Liver (tissue), 9 donors: ENCODE measurements around the gene XYLT1. TPM values are rescaled to one million over a fixed set of nuclear protein-coding genes. Genes with fewer than 3 reads are reported as not detected.

Experiments
- DNase-seq: peaks from one replicate; pipeline ENCODE4 v3.0.0-alpha.2; 2017; ENCODE audit warnings: low spot score
- H3K27ac ChIP-seq, 2 donors: one replicate each; pipeline ENCODE4 v1.7.0; 2013; ENCODE audit warnings: inconsistent platforms in 2 of 2, low read length in 2 of 2, control low read depth in 1 of 2, low read depth in 1 of 2, mild to moderate bottlenecking in 1 of 2
- H3K27me3 ChIP-seq, 4 donors: one replicate each; pipeline versions ENCODE4 v1.6.1 to v1.7.0; 2013; ENCODE audit warnings: low read length in 3 of 4, inconsistent platforms in 1 of 4, mild to moderate bottlenecking in 1 of 4, moderate library complexity in 1 of 4; ENCODE audit not compliant: control insufficient read depth in 4 of 4, insufficient read depth in 4 of 4
- H3K36me3 ChIP-seq, 4 donors: one replicate each; pipeline versions ENCODE4 v1.6.1 to v1.7.0; 2013; ENCODE audit warnings: low read length in 3 of 4, mild to moderate bottlenecking in 3 of 4, low read depth in 1 of 4, moderate library complexity in 1 of 4; ENCODE audit not compliant: control insufficient read depth in 4 of 4, insufficient read depth in 3 of 4
- H3K4me1 ChIP-seq, 4 donors: one replicate each; pipeline versions ENCODE4 v1.6.1 to v1.7.0; 2013; ENCODE audit warnings: low read length in 3 of 4, mild to moderate bottlenecking in 3 of 4, moderate library complexity in 1 of 4; ENCODE audit not compliant: control insufficient read depth in 4 of 4, insufficient read depth in 4 of 4
- H3K4me3 ChIP-seq, 3 donors: one replicate each; pipeline versions ENCODE4 v1.6.1 to v1.7.0; 2013; ENCODE audit warnings: low read length in 3 of 3, control low read depth in 1 of 3, low read depth in 1 of 3, mild to moderate bottlenecking in 1 of 3
- H3K9ac ChIP-seq, 2 donors: one replicate each; pipeline ENCODE4 v1.7.0; 2013; ENCODE audit warnings: low read length in 2 of 2, mild to moderate bottlenecking in 2 of 2, moderate library complexity in 2 of 2, control low read depth in 1 of 2, low read depth in 1 of 2
- H3K9me3 ChIP-seq, 4 donors: one replicate each; pipeline versions ENCODE4 v1.6.1 to v1.7.0; 2013; ENCODE audit warnings: low read length in 3 of 4; ENCODE audit not compliant: control insufficient read depth in 4 of 4
- CTCF ChIP-seq: fragments of 150-350 bp; IDR thresholded peaks from 2 replicates; pipeline ENCODE4 v1.5.1; 2017; ENCODE audit warnings: improper control_type of control experiment, low read depth, low read length; ENCODE audit not compliant: missing input control
- EGR1 ChIP-seq, 2 donors: IDR thresholded peaks; 2 replicates each; pipeline ENCODE4 v1.6.1; 2016 to 2018; ENCODE audit warnings: antibody characterized with exemption in 2 of 2, low read depth in 2 of 2
- FOXA1 ChIP-seq: IDR thresholded peaks from 2 replicates; pipeline ENCODE4 v1.6.1; 2016; ENCODE audit warnings: antibody characterized with exemption
- FOXA2 ChIP-seq: IDR thresholded peaks from 2 replicates; pipeline ENCODE4 v1.6.1; 2016; ENCODE audit warnings: antibody characterized with exemption
- GABPA ChIP-seq, 2 donors: IDR thresholded peaks in 1 of 2; conservative IDR thresholded peaks in 1 of 2; 2 replicates each; pipeline ENCODE4 v1.6.1; 2016; ENCODE audit warnings: antibody characterized with exemption in 2 of 2, mild to moderate bottlenecking in 1 of 2, moderate library complexity in 1 of 2
- HNF4A ChIP-seq, 2 donors: conservative IDR thresholded peaks; 2 replicates each; pipeline ENCODE4 v1.6.1; 2016; ENCODE audit warnings: antibody characterized with exemption in 2 of 2, mild to moderate bottlenecking in 2 of 2
- HNF4G ChIP-seq: IDR thresholded peaks from 2 replicates; pipeline ENCODE4 v1.6.1; 2016; ENCODE audit warnings: antibody characterized with exemption
- JUND ChIP-seq, 2 donors: IDR thresholded peaks; 2 replicates each; pipeline ENCODE4 v1.6.1; 2016; ENCODE audit warnings: antibody characterized with exemption in 2 of 2
- MAX ChIP-seq: IDR thresholded peaks from 2 replicates; pipeline ENCODE4 v1.6.1; 2016; ENCODE audit warnings: antibody characterized with exemption
- NR2F2 ChIP-seq: IDR thresholded peaks from 2 replicates; pipeline ENCODE4 v1.6.1; 2016; ENCODE audit warnings: antibody characterized with exemption
- RAD21 ChIP-seq, 2 donors: IDR thresholded peaks; 2 replicates each; pipeline ENCODE4 v1.6.1; 2016; ENCODE audit warnings: antibody characterized with exemption in 2 of 2, mild to moderate bottlenecking in 2 of 2
- RXRA ChIP-seq, 2 donors: IDR thresholded peaks; 2 replicates each; pipeline ENCODE4 v1.6.1; 2017 to 2018; ENCODE audit warnings: antibody characterized with exemption in 2 of 2, mild to moderate bottlenecking in 1 of 2
- TAF1 ChIP-seq: conservative IDR thresholded peaks from 2 replicates; pipeline ENCODE4 v1.6.1; 2016; ENCODE audit warnings: antibody characterized with exemption, mild to moderate bottlenecking
- YY1 ChIP-seq: IDR thresholded peaks from 2 replicates; pipeline ENCODE4 v1.6.1; 2016; ENCODE audit warnings: antibody characterized with exemption, mild to moderate bottlenecking
- WGBS: extraction: QIAGEN DNeasy Blood & Tissue Kit; methylation state at CpG from one replicate; pipeline ENCODE4 v1.1.7; 2013; 5-methylcytosine and 5-hydroxymethylcytosine counted together
- polyA plus RNA-seq, 2 donors: library from polyadenylated mRNA; stranded (reverse) in 1 of 2; unstranded in 1 of 2; fragments of 200-250 nt in 1 of 2; fragments of >200 nt in 1 of 2; fragmentation: Nextera tagmentation in 1 of 2; extraction: Ambion mirVana in 1 of 2; gene quantifications; one replicate each; pipeline versions ENCODE4 v1.2.1 to v1.2.3, GENCODE V29; 2013 to 2015
- total RNA-seq, 2 donors: library from RNA; depleted of rRNA; stranded (reverse); fragments of >200 nt; gene quantifications; one replicate each; pipeline ENCODE4 v1.2.3, GENCODE V29; 2014
- TF ChIP-seq, protein P1 (sequence below): IDR thresholded peaks from 2 replicates; pipeline ENCODE4 v1.6.1; 2016; ENCODE audit warnings: antibody characterized with exemption, mild to moderate bottlenecking
- TF ChIP-seq, protein P2 (sequence below): IDR thresholded peaks from 2 replicates; pipeline ENCODE4 v1.6.1; 2016; ENCODE audit warnings: antibody characterized with exemption
- TF ChIP-seq, protein P3 (sequence below): IDR thresholded peaks from 2 replicates; pipeline ENCODE4 v1.6.1; 2016; ENCODE audit warnings: antibody characterized with exemption
- donor health status: healthy.
- donor health status: healthy.
- donor health status: healthy.
- donor health status: healthy.
- donor health status: healthy.

Gene XYLT1
- total and polyA plus RNA-seq, 4 donors, result 0.25 to 2.3 (median 0.53) TPM

DNA sequence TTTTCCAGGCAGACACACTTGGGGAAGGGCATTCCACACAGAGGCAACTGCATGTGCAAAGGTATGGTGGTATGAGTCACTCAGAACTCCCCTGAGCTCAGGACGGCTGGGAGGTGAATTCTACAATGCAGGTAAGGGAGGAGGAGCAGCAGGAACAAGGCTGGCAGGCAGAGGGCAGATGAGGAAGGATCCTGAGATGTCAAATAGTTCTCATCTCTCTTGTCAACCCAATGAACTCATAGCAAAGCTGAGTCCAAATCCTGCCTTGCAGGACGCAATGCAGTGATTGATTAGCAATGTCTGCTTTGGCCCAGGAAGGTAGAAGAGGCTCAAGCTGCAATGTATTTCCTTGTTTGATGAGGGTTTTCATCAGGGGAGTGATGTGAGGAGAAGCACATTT lies 243.5 kb downstream of the XYLT1 start (continued):
- TF ChIP-seq, protein P1, sequence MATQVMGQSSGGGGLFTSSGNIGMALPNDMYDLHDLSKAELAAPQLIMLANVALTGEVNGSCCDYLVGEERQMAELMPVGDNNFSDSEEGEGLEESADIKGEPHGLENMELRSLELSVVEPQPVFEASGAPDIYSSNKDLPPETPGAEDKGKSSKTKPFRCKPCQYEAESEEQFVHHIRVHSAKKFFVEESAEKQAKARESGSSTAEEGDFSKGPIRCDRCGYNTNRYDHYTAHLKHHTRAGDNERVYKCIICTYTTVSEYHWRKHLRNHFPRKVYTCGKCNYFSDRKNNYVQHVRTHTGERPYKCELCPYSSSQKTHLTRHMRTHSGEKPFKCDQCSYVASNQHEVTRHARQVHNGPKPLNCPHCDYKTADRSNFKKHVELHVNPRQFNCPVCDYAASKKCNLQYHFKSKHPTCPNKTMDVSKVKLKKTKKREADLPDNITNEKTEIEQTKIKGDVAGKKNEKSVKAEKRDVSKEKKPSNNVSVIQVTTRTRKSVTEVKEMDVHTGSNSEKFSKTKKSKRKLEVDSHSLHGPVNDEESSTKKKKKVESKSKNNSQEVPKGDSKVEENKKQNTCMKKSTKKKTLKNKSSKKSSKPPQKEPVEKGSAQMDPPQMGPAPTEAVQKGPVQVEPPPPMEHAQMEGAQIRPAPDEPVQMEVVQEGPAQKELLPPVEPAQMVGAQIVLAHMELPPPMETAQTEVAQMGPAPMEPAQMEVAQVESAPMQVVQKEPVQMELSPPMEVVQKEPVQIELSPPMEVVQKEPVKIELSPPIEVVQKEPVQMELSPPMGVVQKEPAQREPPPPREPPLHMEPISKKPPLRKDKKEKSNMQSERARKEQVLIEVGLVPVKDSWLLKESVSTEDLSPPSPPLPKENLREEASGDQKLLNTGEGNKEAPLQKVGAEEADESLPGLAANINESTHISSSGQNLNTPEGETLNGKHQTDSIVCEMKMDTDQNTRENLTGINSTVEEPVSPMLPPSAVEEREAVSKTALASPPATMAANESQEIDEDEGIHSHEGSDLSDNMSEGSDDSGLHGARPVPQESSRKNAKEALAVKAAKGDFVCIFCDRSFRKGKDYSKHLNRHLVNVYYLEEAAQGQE, result no peak
- TF ChIP-seq YY1 (no peak), JUND (IDR thresholded peaks at IDR 0.05) (no peak)

- Histone ChIP-seq H3K9ac (no peak overlapping the region), H3K9me3 (no peaks in the 10 kb centered on the region), H3K4me1 (no peaks in the 10 kb centered on the region), H3K36me3 (no peaks in the 10 kb centered on the region), H3K27ac (no peak overlapping the region), H3K27me3 (no peaks in the 10 kb centered on the region), H3K4me3 (no peak overlapping the region)
- no peak for TF ChIP-seq MAX
- TF ChIP-seq YY1, result no peak
- TF ChIP-seq, protein P2, sequence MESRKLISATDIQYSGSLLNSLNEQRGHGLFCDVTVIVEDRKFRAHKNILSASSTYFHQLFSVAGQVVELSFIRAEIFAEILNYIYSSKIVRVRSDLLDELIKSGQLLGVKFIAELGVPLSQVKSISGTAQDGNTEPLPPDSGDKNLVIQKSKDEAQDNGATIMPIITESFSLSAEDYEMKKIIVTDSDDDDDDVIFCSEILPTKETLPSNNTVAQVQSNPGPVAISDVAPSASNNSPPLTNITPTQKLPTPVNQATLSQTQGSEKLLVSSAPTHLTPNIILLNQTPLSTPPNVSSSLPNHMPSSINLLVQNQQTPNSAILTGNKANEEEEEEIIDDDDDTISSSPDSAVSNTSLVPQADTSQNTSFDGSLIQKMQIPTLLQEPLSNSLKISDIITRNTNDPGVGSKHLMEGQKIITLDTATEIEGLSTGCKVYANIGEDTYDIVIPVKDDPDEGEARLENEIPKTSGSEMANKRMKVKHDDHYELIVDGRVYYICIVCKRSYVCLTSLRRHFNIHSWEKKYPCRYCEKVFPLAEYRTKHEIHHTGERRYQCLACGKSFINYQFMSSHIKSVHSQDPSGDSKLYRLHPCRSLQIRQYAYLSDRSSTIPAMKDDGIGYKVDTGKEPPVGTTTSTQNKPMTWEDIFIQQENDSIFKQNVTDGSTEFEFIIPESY, result no peak
- no peak for TF ChIP-seq HNF4G
- no peak for TF ChIP-seq CTCF
- TF ChIP-seq RAD21 (IDR thresholded peaks at IDR 0.05), result no peak
- TF ChIP-seq FOXA1, result no peak
- TF ChIP-seq, protein P1, result no peak
- no peak for TF ChIP-seq FOXA2
- TF ChIP-seq EGR1 (IDR thresholded peaks at IDR 0.05; ENCODE audit: low read depth in 2 of 2), result no peak
- TF ChIP-seq NR2F2, result no peak
- no peak for TF ChIP-seq RXRA (IDR thresholded peaks at IDR 0.05)
- no peak for TF ChIP-seq HNF4A (conservative IDR thresholded peaks at IDR 0.05)
- TF ChIP-seq GABPA (IDR thresholded peaks at IDR 0.05 in 1 of 2, conservative IDR thresholded peaks at IDR 0.05 in 1 of 2), result no peak
- TF ChIP-seq TAF1, result no peak
- TF ChIP-seq, protein P3, sequence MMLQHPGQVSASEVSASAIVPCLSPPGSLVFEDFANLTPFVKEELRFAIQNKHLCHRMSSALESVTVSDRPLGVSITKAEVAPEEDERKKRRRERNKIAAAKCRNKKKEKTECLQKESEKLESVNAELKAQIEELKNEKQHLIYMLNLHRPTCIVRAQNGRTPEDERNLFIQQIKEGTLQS, result no peak
- DNase-seq, result no peak
- 61% methylated on average over 7 of the region's 7 CpGs for WGBS
Measured at GRCh38 chr16:17225541-17225940, 245.2 kb downstream of the XYLT1 start.
